Mesodermal cell (in vitro differentiated cells): ENCODE data around the gene CFAP58.
A peak's percentile ranks its signal among the peaks of the same experiment; 100 is the strongest.
"Not testable (repeated sequence)": the region's sequence is repeated elsewhere in the genome, so short reads cannot be mapped to it uniquely, and the experiment has no call there.

ENCODE experiments used
- H3K27ac ChIP-seq: 2 replicates; pipeline ENCODE4 v1.7.0; 2013; ENCODE audit warnings: mild to moderate bottlenecking, low read depth, low read length, moderate library complexity; ENCODE audit not compliant: severe bottlenecking
- H3K36me3 ChIP-seq: 2 replicates; pipeline ENCODE4 v1.7.1; 2013; ENCODE audit warnings: mild to moderate bottlenecking, low read length, moderate library complexity; ENCODE audit not compliant: control insufficient read depth, insufficient read depth
- H3K4me1 ChIP-seq: one replicate; pipeline ENCODE4 v1.7.1; 2013; ENCODE audit warnings: mild to moderate bottlenecking, low read length; ENCODE audit not compliant: insufficient read depth, control insufficient read depth, poor library complexity, severe bottlenecking
- H3K4me3 ChIP-seq: 2 replicates; pipeline ENCODE4 v1.7.0; 2013; ENCODE audit warnings: low read length, control low read depth, mild to moderate bottlenecking; ENCODE audit not compliant: insufficient read depth, poor library complexity, severe bottlenecking; ENCODE audit errors: extremely low read depth
- H3K9me3 ChIP-seq: 2 replicates; pipeline ENCODE4 v1.7.1; 2013; ENCODE audit warnings: mild to moderate bottlenecking, low read length, moderate library complexity; ENCODE audit not compliant: control insufficient read depth
- WGBS, 2 experiments: methylation state at CpG; one replicate each; pipeline ENCODE4 v1.1.5; 2013; ENCODE audit warnings: missing lambda C conversion rate in 2 of 2; ENCODE audit not compliant: insufficient coverage in 2 of 2; 5-methylcytosine and 5-hydroxymethylcytosine counted together

Gene CFAP58

GRCh38 chr10:104457543-104457828 is 103.9 kb downstream of the CFAP58 start:
- Histone ChIP-seq H3K4me1 (no peaks in the 10 kb centered on the region), H3K27ac (no peak overlapping the region), H3K4me3 (no peak overlapping the region), H3K9me3 (no peaks in the 10 kb centered on the region), H3K36me3 (no peaks in the 10 kb centered on the region)
- WGBS, 2 experiments = 100% methylated on average over 3 of the region's 3 CpGs

- not testable (repeated sequence) for H3K9me3 ChIP-seq, H3K27ac ChIP-seq, H3K4me1 ChIP-seq, H3K36me3 ChIP-seq, H3K4me3 ChIP-seq
Observed at GRCh38 chr10:104465575-104465974, 111.9 kb downstream of the CFAP58 start.

GRCh38 chr10:104468818-104469217 is 115.2 kb downstream of the CFAP58 start:
- 90% methylated on average over 2 of the region's 2 CpGs; no CpG with 5 or more reads in 1 of the 2 experiments for WGBS, 2 experiments
- H3K9me3 ChIP-seq, H3K27ac ChIP-seq, H3K4me1 ChIP-seq, H3K4me3 ChIP-seq, H3K36me3 ChIP-seq: not testable (repeated sequence)

GRCh38 chr10:104472505-104472904 is 118.9 kb downstream of the CFAP58 start:
- no peak overlapping the region for H3K4me3 ChIP-seq
- H3K4me1 ChIP-seq = no peaks in the 10 kb centered on the region
- H3K9me3 ChIP-seq = peaks cover 3% of the 10 kb centered on the region
- WGBS, 2 experiments = 75% methylated on average over 1 of the region's 1 CpG; no CpG with 5 or more reads in 1 of the 2 experiments
- no peaks in the 10 kb centered on the region for H3K36me3 ChIP-seq
- peak overlapping the region; percentile 64 for H3K27ac ChIP-seq

GRCh38 chr10:104472957-104473745 is 119.5 kb downstream of the CFAP58 start:
- Histone ChIP-seq H3K27ac (peak overlapping the region; percentile 64), H3K4me1 (no peaks in the 10 kb centered on the region), H3K9me3 (peaks cover 3% of the 10 kb centered on the region), H3K4me3 (no peak overlapping the region), H3K36me3 (no peaks in the 10 kb centered on the region)
- WGBS, 2 experiments = 100% methylated on average over 1 to 2 of the region's 2 CpGs

GRCh38 chr10:104478380-104478779 is 124.7 kb downstream of the CFAP58 start:
- WGBS, 2 experiments = 92 to 100% methylated on average over 3 of the region's 3 CpGs
- Histone ChIP-seq H3K4me1 (peaks cover 5% of the 10 kb centered on the region), H3K4me3 (no peak overlapping the region), H3K27ac (no peak overlapping the region), H3K9me3 (peaks cover under 1% of the 10 kb centered on the region), H3K36me3 (no peaks in the 10 kb centered on the region)

GRCh38 chr10:104479906-104480593 is 126.4 kb downstream of the CFAP58 start:
- no peak overlapping the region for H3K4me3 ChIP-seq
- 70 to 100% methylated on average over 2 to 4 of the region's 6 CpGs for WGBS, 2 experiments
- peaks cover 5% of the 10 kb centered on the region for H3K4me1 ChIP-seq
- no peaks in the 10 kb centered on the region for H3K36me3 ChIP-seq
- H3K9me3 ChIP-seq = no peaks in the 10 kb centered on the region
- H3K27ac ChIP-seq = no peak overlapping the region

- Histone ChIP-seq H3K9me3 (no peaks in the 10 kb centered on the region), H3K27ac (no peak overlapping the region), H3K4me1 (peaks cover 5% of the 10 kb centered on the region), H3K36me3 (no peaks in the 10 kb centered on the region), H3K4me3 (no peak overlapping the region)
- WGBS, 2 experiments = 96 to 100% methylated on average over 2 to 3 of the region's 3 CpGs
Observed at GRCh38 chr10:104480797-104481196, 127.2 kb downstream of the CFAP58 start.

GRCh38 chr10:104483582-104483981 is 129.9 kb downstream of the CFAP58 start:
- Histone ChIP-seq H3K9me3 (no peaks in the 10 kb centered on the region), H3K36me3 (no peaks in the 10 kb centered on the region), H3K27ac (no peak overlapping the region), H3K4me3 (no peak overlapping the region), H3K4me1 (peaks cover 5% of the 10 kb centered on the region)
- 100% methylated on average over 1 to 4 of the region's 6 CpGs for WGBS, 2 experiments

- H3K4me1 ChIP-seq = no peaks in the 10 kb centered on the region
- no peaks in the 10 kb centered on the region for H3K9me3 ChIP-seq
Observed at GRCh38 chr10:104485632-104486031, 132.0 kb downstream of the CFAP58 start.

GRCh38 chr10:104486803-104487202 is 133.2 kb downstream of the CFAP58 start:
- Histone ChIP-seq H3K9me3 (no peaks in the 10 kb centered on the region), H3K36me3 (no peaks in the 10 kb centered on the region), H3K4me1 (no peaks in the 10 kb centered on the region), H3K27ac (no peak overlapping the region), H3K4me3 (no peak overlapping the region)
- 88 to 100% methylated on average over 1 of the region's 1 CpG for WGBS, 2 experiments

More at GRCh38 chr10:104485632-104486031, 132.0 kb downstream of the CFAP58 start:
- 79 to 80% methylated on average over 2 of the region's 3 CpGs for WGBS, 2 experiments
- no peak overlapping the region for H3K27ac ChIP-seq
- H3K4me3 ChIP-seq = no peak overlapping the region
- H3K36me3 ChIP-seq = no peaks in the 10 kb centered on the region
